ENCODE data around the gene SLC18A2. TPM values are rescaled to one million over a fixed set of nuclear protein-coding genes. Genes with fewer than 3 reads are reported as not detected.

SLC18A2 gene
- total and polyA plus RNA-seq, 9 of the 15 experiments (the other 6 are each of a cell fraction or from before 2014, with no cell fraction given) = 0.03 to 5.4 (median 0.40) TPM

GRCh38 chr10:117272195-117273076 lies 31.5 kb downstream of the SLC18A2 start (continued):
- TF ChIP-seq ESRRB (CRISPR knock-in tag; IDR thresholded peaks at IDR 0.05; ENCODE audit: borderline replicate concordance) = no peak
- TF ChIP-seq ZNF589 (CRISPR knock-in tag; IDR thresholded peaks at IDR 0.05; ENCODE audit: low read depth) = no peak
- no peak for TF ChIP-seq NR4A1 (CRISPR knock-in tag; IDR thresholded peaks at IDR 0.05)
- no peak for TF ChIP-seq NR4A1 (tag; IDR thresholded peaks at IDR 0.05)
- TF ChIP-seq ZC3H4 (CRISPR knock-in tag; IDR thresholded peaks at IDR 0.05; ENCODE audit: borderline replicate concordance) = no peak
- no peak for TF ChIP-seq NCOA2 (IDR thresholded peaks at IDR 0.05; ENCODE audit: partially characterized antibody in 2 of 2)
- TF ChIP-seq, protein P1, sequence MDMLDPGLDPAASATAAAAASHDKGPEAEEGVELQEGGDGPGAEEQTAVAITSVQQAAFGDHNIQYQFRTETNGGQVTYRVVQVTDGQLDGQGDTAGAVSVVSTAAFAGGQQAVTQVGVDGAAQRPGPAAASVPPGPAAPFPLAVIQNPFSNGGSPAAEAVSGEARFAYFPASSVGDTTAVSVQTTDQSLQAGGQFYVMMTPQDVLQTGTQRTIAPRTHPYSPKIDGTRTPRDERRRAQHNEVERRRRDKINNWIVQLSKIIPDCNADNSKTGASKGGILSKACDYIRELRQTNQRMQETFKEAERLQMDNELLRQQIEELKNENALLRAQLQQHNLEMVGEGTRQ (CRISPR knock-in tag; IDR thresholded peaks at IDR 0.05) = no peak
- no peak for TF ChIP-seq KLF1 (tag; IDR thresholded peaks at IDR 0.05)
- TF ChIP-seq IFI16 (CRISPR knock-in tag; IDR thresholded peaks at IDR 0.05) = no peak
- no peak for TF ChIP-seq ZNF586 (CRISPR knock-in tag; conservative IDR thresholded peaks at IDR 0.05)
- no peak for TF ChIP-seq FOXJ2 (tag; IDR thresholded peaks at IDR 0.05)
- no peak for TF ChIP-seq ZBTB1 (CRISPR knock-in tag; IDR thresholded peaks at IDR 0.05; ENCODE audit: borderline replicate concordance, low read depth)
- TF ChIP-seq XRCC4 (IDR thresholded peaks at IDR 0.05; ENCODE audit: extremely low read depth, insufficient read depth, insufficient read length) = no peak
- peak; percentile 37; the same call in 1 of the 2 replicates for TF ChIP-seq ARID1B (IDR thresholded peaks at IDR 0.05)
- TF ChIP-seq TCFL5 (CRISPR knock-in tag; conservative IDR thresholded peaks at IDR 0.05) = no peak
- TF ChIP-seq ZFP1 (CRISPR knock-in tag; IDR thresholded peaks at IDR 0.05) = no peak
- no peak for TF ChIP-seq TFAM (CRISPR knock-in tag; conservative IDR thresholded peaks at IDR 0.05)
- TF ChIP-seq XRCC3 (IDR thresholded peaks at IDR 0.05) = no peak
- TF ChIP-seq, protein P2, sequence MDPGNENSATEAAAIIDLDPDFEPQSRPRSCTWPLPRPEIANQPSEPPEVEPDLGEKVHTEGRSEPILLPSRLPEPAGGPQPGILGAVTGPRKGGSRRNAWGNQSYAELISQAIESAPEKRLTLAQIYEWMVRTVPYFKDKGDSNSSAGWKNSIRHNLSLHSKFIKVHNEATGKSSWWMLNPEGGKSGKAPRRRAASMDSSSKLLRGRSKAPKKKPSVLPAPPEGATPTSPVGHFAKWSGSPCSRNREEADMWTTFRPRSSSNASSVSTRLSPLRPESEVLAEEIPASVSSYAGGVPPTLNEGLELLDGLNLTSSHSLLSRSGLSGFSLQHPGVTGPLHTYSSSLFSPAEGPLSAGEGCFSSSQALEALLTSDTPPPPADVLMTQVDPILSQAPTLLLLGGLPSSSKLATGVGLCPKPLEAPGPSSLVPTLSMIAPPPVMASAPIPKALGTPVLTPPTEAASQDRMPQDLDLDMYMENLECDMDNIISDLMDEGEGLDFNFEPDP (CRISPR knock-in tag; IDR thresholded peaks at IDR 0.05) = no peak
